GM12878 (cell line): Measurements from ENCODE around the gene LARP1B.

Experiments used
- BCL3 ChIP-seq: IDR thresholded peaks from 2 replicates; pipeline ENCODE4 v1.6.1; 2011; ENCODE audit warnings: borderline replicate concordance, low read depth, mild to moderate bottlenecking, moderate library complexity, low read length; ENCODE audit not compliant: insufficient read depth, poor library complexity, severe bottlenecking
- CTCF ChIP-seq, 3 experiments: IDR thresholded peaks in 2 of 3; conservative IDR thresholded peaks in 1 of 3; 2 replicates each; pipeline ENCODE4 v1.5.1; 2011; ENCODE audit warnings: low read depth in 3 of 3, low read length in 3 of 3, mild to moderate bottlenecking in 3 of 3, control low read depth in 2 of 3, moderate library complexity in 2 of 3, inconsistent platforms in 1 of 3, mixed read lengths in 1 of 3; ENCODE audit not compliant: control insufficient read depth in 2 of 3, insufficient read depth in 1 of 3; ENCODE audit errors: extremely low read depth in 1 of 3
- POLR2AphosphoS5 ChIP-seq: IDR thresholded peaks from 2 replicates; pipeline ENCODE4 v1.6.1; 2011; ENCODE audit warnings: mild to moderate bottlenecking, low read length, inconsistent platforms

GRCh38 chr4:128255906-128256305, 194.8 kb downstream of the LARP1B start:
- TF ChIP-seq POLR2AphosphoS5 (no peak), BCL3 (no peak), CTCF (IDR thresholded peaks at IDR 0.05 in 2 of 3, conservative IDR thresholded peaks at IDR 0.05 in 1 of 3; ENCODE audit: control insufficient read depth in 2 of 3, extremely low read depth in 1 of 3, insufficient read depth in 1 of 3, low read depth in 3 of 3, low read length in 3 of 3) (no peak)
